Subcutaneous adipose tissue (tissue), 4 donors: Measurements from ENCODE around the gene ITGBL1. TPM values are rescaled to one million over a fixed set of nuclear protein-coding genes. Genes with fewer than 3 reads are reported as not detected.

Experiments
- total RNA-seq, 4 donors: library from RNA; depleted of rRNA; stranded (reverse); fragments of >200 nt; gene quantifications; one replicate each; pipeline ENCODE4 v1.1.0, GENCODE V29; 2016
- TF ChIP-seq, protein P1 (sequence below): fragments of 450-650 bp; IDR thresholded peaks from one replicate; pipeline ENCODE4 v1.5.1; 2016; ENCODE audit warnings: low read depth, mild to moderate bottlenecking, control low read depth, antibody characterized with exemption, moderate library complexity

ITGBL1 gene
- total RNA-seq, 4 donors from 2014 or later = 8.3 to 34.6 (median 17.3) TPM

DNA sequence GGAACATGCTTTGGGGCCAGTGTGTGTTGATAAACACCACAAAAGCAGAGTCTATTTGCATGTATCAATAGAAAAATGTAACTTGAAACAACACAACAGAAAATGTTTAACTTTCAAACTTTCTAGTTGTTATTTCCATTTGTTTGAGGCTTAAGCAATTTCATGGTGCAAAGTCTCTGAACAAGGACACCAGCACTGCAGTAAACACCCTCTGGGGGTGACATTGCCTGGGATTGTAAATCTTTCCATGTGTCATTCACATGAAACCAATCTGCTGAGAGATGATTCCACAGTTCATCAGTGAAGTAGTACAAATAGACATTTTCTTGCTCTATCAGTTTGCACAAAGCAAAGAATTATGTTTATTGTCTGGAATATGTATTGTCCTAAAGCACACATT, 124.5 kb downstream of the ITGBL1 start:
- TF ChIP-seq, protein P1, sequence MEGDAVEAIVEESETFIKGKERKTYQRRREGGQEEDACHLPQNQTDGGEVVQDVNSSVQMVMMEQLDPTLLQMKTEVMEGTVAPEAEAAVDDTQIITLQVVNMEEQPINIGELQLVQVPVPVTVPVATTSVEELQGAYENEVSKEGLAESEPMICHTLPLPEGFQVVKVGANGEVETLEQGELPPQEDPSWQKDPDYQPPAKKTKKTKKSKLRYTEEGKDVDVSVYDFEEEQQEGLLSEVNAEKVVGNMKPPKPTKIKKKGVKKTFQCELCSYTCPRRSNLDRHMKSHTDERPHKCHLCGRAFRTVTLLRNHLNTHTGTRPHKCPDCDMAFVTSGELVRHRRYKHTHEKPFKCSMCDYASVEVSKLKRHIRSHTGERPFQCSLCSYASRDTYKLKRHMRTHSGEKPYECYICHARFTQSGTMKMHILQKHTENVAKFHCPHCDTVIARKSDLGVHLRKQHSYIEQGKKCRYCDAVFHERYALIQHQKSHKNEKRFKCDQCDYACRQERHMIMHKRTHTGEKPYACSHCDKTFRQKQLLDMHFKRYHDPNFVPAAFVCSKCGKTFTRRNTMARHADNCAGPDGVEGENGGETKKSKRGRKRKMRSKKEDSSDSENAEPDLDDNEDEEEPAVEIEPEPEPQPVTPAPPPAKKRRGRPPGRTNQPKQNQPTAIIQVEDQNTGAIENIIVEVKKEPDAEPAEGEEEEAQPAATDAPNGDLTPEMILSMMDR = no peak

DNA sequence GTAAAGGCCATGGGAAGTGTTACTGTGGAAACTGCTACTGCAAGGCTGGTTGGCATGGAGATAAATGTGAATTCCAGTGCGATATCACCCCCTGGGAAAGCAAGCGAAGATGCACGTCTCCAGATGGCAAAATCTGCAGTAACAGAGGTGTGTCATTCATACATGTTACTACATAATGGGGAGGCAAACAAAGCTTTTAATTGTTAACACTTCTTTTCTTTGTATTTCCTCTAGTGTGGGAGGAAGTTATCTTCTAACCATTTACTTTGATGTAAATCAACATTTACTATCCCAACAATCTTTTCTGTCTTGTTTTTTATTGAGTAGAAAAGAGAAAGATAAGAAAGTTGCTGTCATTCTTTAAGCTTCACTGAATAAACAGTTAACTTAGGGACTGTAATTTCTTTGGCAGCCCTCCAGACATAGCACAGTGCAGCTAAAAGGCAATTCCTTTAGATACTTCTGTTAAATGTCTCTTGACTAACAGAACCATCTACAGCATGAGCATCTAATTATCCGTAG, 126.9 kb downstream of the ITGBL1 start:
- TF ChIP-seq, protein P1 = no peak

DNA sequence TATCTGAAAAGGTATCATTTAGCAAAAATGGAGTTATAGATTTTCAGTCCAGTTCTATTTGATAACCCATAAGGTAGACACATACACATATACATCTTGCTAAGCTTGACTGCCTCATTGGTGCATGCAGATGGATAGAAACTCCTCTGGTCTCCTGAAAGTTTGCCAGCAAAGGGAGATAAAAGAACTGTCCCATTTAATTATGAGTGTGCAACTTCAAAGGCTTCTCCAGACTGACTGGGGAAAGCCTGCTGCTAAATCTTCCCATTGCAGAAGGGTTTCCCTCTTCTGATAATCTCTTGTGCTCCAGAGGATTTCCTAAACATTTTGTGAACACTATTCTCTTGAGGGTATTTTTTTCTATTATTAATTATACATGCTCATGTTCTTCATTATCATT, 131.9 kb downstream of the ITGBL1 start:
- TF ChIP-seq, protein P1 = no peak

DNA sequence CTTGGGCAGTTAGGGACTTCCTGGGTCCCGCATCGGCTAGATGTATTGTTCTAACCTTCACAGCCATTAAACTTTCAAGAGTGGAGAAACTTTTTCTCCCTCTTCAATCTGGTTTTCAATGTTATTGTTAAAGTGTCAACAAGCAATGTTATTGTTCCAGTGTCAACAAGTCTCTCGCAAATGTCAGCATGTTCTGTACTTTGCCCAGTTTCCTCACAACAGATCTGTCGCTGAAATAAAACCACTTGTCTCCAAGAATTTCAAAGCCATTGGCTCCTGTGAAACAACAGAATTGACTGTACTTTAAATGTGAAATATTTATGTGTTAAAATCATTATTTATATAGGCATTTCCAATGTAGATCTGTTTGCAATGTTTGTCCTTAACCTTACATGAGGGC, 138.0 kb downstream of the ITGBL1 start:
- TF ChIP-seq, protein P1 = no peak

DNA sequence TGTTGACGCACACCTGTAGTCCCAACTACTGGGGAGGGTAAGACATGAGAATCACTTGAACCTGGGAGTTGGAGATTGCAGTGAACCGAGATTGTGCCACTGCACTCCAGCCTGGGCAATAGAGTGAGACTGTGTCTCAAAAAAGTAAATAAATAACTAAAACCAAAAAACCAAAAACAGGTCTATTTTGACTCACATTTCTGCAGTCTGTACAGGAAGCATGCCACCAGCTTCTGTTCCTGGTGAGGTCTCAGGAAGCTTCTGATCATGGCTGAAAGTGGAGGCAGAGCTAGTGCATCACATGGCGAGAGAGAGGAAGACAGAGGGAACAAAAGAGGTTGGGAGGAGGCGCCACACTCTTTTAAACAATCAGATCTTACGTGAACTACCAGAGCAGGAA, 142.5 kb downstream of the ITGBL1 start:
- TF ChIP-seq, protein P1 = no peak

DNA sequence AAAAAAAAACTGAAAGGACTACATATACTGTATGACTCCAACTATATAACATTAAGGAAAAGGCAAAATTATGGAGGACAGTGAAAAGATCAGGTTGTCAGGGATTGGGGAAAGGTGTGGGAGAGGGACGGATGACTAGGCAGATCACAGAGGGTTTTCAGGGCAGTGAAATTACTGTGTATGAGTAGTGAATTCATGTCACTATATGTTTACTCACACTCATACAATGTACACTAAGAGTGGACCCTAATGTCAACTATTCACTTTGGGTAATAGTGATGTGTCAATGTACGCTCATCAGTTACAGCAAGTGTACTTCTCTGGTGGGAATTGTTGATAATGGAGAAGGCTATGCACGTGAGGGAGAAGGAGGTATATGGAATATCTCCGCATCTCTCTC, 144.3 kb downstream of the ITGBL1 start:
- TF ChIP-seq, protein P1 = no peak

DNA sequence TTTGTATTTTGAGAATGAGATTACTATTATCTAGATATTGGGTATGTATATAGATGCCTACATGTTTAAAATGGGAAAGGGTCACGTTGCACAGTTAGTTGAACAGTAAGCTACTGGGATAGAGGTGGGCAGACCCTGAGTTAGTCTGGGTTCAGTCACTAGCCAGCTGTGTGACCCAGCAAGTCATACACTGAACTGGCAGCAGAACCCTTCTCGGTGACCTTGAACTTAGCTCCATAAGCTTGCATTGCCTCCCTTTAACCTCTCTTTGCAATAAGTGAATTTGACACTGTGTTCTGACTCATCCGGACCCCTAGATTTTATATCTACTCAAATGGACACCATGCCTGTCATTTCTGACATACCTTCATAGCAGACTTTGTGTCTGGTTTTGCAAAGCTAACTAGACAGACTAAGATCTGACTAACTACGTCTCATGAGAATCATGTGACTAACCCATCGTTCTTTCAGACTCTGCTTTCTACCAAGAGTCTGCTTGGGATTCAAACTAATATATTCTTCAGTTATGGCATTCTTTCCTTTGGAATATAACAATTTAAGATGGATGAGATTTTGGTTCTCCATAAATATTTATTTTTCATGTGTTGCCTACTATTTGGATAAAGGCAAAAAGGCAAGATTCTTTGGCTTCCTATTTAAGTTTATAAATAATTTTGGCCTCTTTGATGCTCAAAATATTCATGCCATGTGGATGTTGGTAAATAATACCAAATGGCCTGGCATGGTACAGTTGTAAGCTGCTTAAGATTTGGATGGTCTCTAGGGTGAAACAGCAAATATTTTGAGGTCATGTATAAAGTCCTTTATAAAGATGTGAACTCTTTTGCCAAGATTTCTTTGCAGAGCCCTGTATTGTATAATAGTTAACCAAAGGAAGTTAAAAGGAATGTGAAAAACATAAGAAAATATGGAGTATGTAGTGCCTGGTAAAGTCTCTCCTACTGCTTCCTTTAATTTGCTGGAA, 159.3 kb downstream of the ITGBL1 start:
- TF ChIP-seq, protein P1 = no peak
